ENCODE data around the gene DUSP2. TPM values are rescaled to one million over a fixed set of nuclear protein-coding genes. Genes with fewer than 3 reads are reported as not detected.
A peak's percentile ranks its signal among the peaks of the same experiment; 100 is the strongest.

DUSP2 gene
- total and polyA plus RNA-seq, 8 donors, result 3.6 to 9.4 (median 6.0) TPM

GRCh38 chr2:96098900-96099590 lies 46.2 kb downstream of the DUSP2 start:
- H3K27ac ChIP-seq, result peak overlapping the region in 2 of 5 donors; percentile 14 to 49
- intact Hi-C loops (cut with DNase I; ENCODE audit: low total_unique reads), result no loop called here
- 74 to 80% (median 78%) methylated on average over 9 to 11 of the region's 11 CpGs for WGBS, 5 donors

GRCh38 chr2:96097951-96098823 lies 47.1 kb downstream of the DUSP2 start:
- WGBS, 5 donors, result 75 to 85% (median 81%) methylated on average over 7 of the region's 7 CpGs
- no peaks in the 10 kb centered on the region for H3K9me3 ChIP-seq
- DNase-seq, result peak; percentile 0 to 18

More at GRCh38 chr2:96098900-96099590, 46.2 kb downstream of the DUSP2 start:
- Histone ChIP-seq H3K27me3 (no peaks in the 10 kb centered on the region), H3K9me3 (no peaks in the 10 kb centered on the region), H3K4me1 (peaks cover 0 to 8% (median 0%) of the 10 kb centered on the region in 4 donors), H3K36me3 (no peaks in the 10 kb centered on the region), H3K4me3 (no peak overlapping the region)
- TF ChIP-seq CTCF (IDR thresholded peaks at IDR 0.05), result no peak
- no peak for TF ChIP-seq POLR2AphosphoS5 (IDR thresholded peaks at IDR 0.05)
- no peak for TF ChIP-seq POLR2A (IDR thresholded peaks at IDR 0.05)
- no peak for TF ChIP-seq EP300 (IDR thresholded peaks at IDR 0.05)
- peak; percentile 23 to 28 for DNase-seq

GRCh38 chr2:96097441-96097840 lies 47.8 kb downstream of the DUSP2 start:
- TF ChIP-seq POLR2A (IDR thresholded peaks at IDR 0.05) (no peak), CTCF (IDR thresholded peaks at IDR 0.05) (no peak), POLR2AphosphoS5 (IDR thresholded peaks at IDR 0.05) (no peak), EP300 (IDR thresholded peaks at IDR 0.05) (no peak)
- intact Hi-C loops (cut with DNase I; ENCODE audit: low total_unique reads), result no loop called here

More at GRCh38 chr2:96097951-96098823, 47.1 kb downstream of the DUSP2 start:
- no peaks in the 10 kb centered on the region for H3K27me3 ChIP-seq
- no peak overlapping the region for H3K4me3 ChIP-seq
- no peak for TF ChIP-seq EP300 (IDR thresholded peaks at IDR 0.05)
- TF ChIP-seq POLR2AphosphoS5 (IDR thresholded peaks at IDR 0.05), result no peak
- TF ChIP-seq CTCF (IDR thresholded peaks at IDR 0.05), result no peak
- TF ChIP-seq POLR2A (IDR thresholded peaks at IDR 0.05), result no peak
- peak overlapping the region in 2 of 5 donors; percentile 20 to 49 for H3K27ac ChIP-seq
- no peaks in the 10 kb centered on the region for H3K36me3 ChIP-seq
- intact Hi-C loops (cut with DNase I; ENCODE audit: low total_unique reads), result no loop called here
- peaks cover 0 to 8% (median 0%) of the 10 kb centered on the region in 4 donors for H3K4me1 ChIP-seq

GRCh38 chr2:96095116-96095636 lies 50.1 kb downstream of the DUSP2 start:
- 61 to 79% (median 69%) methylated on average over 7 of the region's 7 CpGs for WGBS, 5 donors
- H3K4me1 ChIP-seq, result peaks cover 20 to 33% (median 24%) of the 10 kb centered on the region in 4 donors
- intact Hi-C loops (cut with DNase I; ENCODE audit: low total_unique reads), result no loop called here
- H3K27ac ChIP-seq, result no peak overlapping the region
- no peaks in the 10 kb centered on the region for H3K9me3 ChIP-seq
- no peaks in the 10 kb centered on the region for H3K36me3 ChIP-seq
- TF ChIP-seq EP300 (IDR thresholded peaks at IDR 0.05) (no peak), POLR2AphosphoS5 (IDR thresholded peaks at IDR 0.05) (no peak), POLR2A (IDR thresholded peaks at IDR 0.05) (no peak), CTCF (IDR thresholded peaks at IDR 0.05) (no peak)
- no peaks in the 10 kb centered on the region for H3K27me3 ChIP-seq
- no peak overlapping the region for H3K4me3 ChIP-seq
- DNase-seq, result peak; percentile 5 to 22

More at GRCh38 chr2:96097441-96097840, 47.8 kb downstream of the DUSP2 start:
- DNase-seq, result no peak
- H3K36me3 ChIP-seq, result no peaks in the 10 kb centered on the region
- peaks cover 1 to 10% (median 2%) of the 10 kb centered on the region in 4 donors for H3K4me1 ChIP-seq
- H3K4me3 ChIP-seq, result no peak overlapping the region
- H3K9me3 ChIP-seq, result no peaks in the 10 kb centered on the region
- no peak overlapping the region for H3K27ac ChIP-seq
- 83 to 93% (median 86%) methylated on average over 5 of the region's 5 CpGs for WGBS, 5 donors
- no peaks in the 10 kb centered on the region for H3K27me3 ChIP-seq
